HG03135 (cell line): ENCODE results near the gene ITGB3.

Experiments used
- ATAC-seq: cut with Tn5 transposase; IDR thresholded peaks from one replicate; pipeline ENCODE4 v1.9.1; 2021; ENCODE audit warnings: mild to moderate bottlenecking, moderate library complexity; ENCODE audit not compliant: unreplicated experiment

The ITGB3 gene

DNA sequence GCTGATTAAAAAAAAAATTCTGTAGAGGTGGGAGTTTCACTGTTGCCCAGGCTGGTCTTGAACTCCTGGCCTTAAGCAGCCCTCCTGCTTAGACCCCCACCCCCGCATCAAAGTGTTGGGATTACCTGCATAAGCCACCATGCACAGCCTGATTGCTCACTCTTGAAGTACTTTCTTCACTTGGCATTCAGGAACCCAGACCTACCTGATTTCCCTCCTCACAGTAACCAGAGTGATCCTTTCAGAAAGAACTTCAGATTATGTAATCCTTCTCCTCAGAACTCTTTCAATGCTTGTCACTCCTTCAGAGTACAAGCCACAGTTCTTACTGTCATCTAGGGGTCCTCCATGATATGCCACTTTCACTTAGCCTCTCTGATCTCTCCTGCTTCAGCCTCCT lies 71.5 kb downstream of the ITGB3 start:
- no peak for ATAC-seq

DNA sequence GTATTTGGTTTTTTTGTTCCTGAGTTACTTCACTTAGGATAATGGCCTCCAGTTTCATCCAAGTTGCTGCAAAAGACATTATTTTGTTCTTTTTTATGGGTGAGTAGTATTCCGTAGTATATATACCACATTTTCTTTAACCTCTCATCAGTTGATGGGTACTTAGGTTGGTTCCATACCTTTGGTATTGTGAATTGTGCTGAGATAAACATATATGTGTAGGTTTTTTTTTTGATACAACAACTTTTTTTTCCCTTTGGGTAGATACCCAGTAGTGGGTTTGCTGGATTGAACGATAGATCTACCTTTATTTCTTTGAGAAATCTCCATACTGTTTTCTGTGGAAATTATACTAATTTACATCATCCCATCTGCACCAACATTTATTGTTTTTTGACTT lies 76.9 kb downstream of the ITGB3 start:
- ATAC-seq, result no peak

DNA sequence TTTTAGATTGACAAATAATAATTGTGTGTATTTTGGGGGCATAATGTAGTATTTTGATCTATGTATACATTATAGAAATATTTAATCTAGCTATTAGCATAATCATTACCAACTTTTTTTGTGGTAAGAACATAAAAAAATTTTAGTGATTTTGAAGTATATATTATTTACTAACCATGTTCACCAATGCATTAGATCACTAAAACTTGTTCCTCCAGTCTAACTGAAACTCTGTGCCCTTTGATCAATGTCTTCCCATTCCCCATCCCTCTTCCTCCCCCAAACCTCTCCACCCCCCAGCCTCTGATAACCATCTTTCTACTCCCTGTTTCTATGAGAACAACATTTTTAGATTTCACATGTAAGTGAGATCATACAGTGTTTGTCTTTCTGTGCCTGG lies 78.7 kb downstream of the ITGB3 start:
- ATAC-seq, result no peak

DNA sequence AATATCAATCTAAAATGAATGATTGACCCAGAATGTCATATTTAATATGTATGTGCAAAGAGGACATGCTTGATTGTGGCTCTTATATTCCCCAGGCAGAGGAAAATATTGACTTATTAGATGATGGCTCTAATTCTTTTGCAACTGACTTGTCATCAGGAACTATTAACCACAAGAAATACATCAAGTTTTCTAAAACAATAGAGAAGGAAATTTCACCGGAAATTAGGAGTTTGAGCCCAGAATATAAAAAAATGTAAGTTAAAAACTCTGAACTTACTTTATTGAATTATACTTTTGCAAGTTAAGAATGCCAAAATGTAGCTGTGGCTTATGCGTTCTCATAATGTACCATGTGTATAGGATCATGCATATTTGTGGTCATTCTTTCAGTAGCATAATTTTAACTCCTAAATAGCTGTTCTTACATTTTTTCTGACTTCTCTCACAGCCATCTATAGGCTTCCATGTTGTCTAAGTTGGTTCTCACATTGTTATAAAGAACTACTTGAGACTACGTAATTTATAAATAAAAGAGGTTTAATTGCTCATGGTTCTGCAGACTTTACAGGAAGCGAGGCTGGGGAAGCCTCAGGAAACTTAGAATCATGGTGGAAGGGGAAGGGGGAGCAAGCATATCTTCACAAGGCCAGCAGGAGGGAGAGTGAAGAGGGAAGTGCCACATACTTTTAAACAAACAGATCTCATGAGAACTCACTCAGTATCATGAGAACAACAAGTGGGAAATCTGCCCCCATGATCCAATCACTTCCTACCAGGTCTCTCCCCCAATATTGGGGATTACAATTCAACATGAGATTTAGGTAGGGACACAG lies 81.7 kb downstream of the ITGB3 start:
- ATAC-seq, result no peak

DNA sequence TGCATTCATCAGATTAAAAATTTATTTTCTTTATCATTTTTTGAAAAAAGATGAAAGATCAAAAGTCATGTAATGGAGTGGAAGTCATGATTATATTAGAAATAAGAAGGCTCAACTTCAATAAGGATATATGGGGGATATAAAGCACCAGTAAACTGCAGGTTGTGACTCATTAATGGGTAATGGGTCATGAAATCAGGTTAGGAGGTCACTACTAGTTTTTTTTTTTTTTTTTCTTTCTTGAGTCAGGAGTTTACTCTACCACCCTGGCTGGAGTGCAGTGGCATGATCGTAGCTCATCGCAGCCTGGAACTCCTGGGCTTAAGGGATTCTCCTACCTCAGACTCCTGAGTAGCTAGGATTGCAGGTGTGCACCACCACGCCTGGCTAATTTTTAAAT lies 84.4 kb downstream of the ITGB3 start:
- ATAC-seq, result no peak

DNA sequence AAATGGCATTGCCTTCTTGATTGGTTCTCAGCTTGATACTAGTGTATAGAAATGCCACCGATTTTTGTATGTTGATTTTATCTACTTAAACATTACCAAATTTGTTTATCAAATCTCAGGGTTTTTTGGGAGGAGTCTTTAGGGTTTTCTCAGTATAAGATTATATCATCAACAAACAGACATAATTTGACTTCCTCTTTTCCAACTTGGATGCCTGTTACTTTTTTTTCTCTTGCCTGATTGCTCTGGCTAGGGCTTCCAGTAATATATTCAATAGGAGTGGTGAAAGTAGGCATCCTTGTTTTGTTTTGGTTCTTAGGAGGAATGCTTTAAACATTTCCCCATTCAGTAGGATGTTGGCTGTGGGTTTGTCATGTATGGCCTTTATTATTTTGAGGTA lies 99.2 kb downstream of the ITGB3 start:
- ATAC-seq, result no peak

DNA sequence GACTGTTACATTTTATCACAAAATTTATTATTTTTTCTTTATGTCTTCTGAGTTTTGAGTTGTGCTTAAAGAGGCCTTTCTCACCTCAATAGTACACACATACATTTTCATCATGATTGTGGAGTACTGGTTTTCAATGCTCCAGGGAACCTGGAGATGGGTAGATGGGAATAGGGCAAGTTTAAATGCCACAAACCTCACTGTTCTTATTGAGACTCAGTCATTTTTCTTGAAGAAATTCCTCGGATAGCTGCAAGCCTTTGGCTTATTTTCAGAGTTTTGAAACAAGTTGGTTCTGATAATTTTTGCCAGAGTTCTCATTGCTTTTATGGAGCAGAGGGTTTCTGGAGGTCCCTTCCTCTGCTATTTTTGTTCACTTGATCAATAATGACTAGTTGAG lies 105.0 kb downstream of the ITGB3 start:
- ATAC-seq, result no peak
